22Rv1 (cell line): Measurements from ENCODE around the gene STARD10.

Source experiments
- CTCF ChIP-seq: fragments of 450-650 bp; IDR thresholded peaks from 2 replicates; pipeline ENCODE4 v1.5.1; 2017; ENCODE audit warnings: mild to moderate bottlenecking
- ZFX ChIP-seq: fragments of 450-650 bp; IDR thresholded peaks from 2 replicates; pipeline ENCODE4 v1.6.1; 2017; ENCODE audit warnings: antibody characterized with exemption, borderline replicate concordance

- TF ChIP-seq CTCF (no peak), ZFX (no peak)
Observed at GRCh38 chr11:72812604-72812966, 18.7 kb upstream of the STARD10 start.
